RWPE2 (cell line): ENCODE measurements around the gene ARHGEF2.

Experiments used
- ATAC-seq: fragments of 200-7000 bp; cut with Tn5 transposase; 3 replicates; pipeline ENCODE4 v1.9.1; 2021; ENCODE audit warnings: low read depth
- DNase-seq: peaks from one replicate; pipeline ENCODE4 v3.0.0-alpha.2; 2020; ENCODE audit warnings: low spot score
- H3K27ac ChIP-seq: fragments of 450-650 bp; 2 replicates; pipeline ENCODE4 v1.5.1; 2017; ENCODE audit warnings: mild to moderate bottlenecking; ENCODE audit not compliant: poor library complexity, severe bottlenecking
- H3K27me3 ChIP-seq: fragments of 250-450 bp; sonication (Bioruptor Pico); 2 replicates; pipeline ENCODE4 v1.5.1; 2021; ENCODE audit warnings: mild to moderate bottlenecking, moderate library complexity; ENCODE audit not compliant: insufficient read depth, poor library complexity, severe bottlenecking
- H3K36me3 ChIP-seq: fragments of 250-450 bp; sonication (Bioruptor Pico); 2 replicates; pipeline ENCODE4 v1.5.1; 2020; ENCODE audit warnings: low read depth, mild to moderate bottlenecking, moderate library complexity
- H3K4me1 ChIP-seq: fragments of 250-450 bp; sonication (Bioruptor Pico); 2 replicates; pipeline ENCODE4 v1.5.1; 2021; ENCODE audit warnings: mild to moderate bottlenecking, moderate library complexity; ENCODE audit not compliant: insufficient read depth, poor library complexity, severe bottlenecking
- H3K4me3 ChIP-seq: fragments of 250-450 bp; sonication (Bioruptor Pico); 2 replicates; pipeline ENCODE4 v1.5.1; 2021; ENCODE audit warnings: mild to moderate bottlenecking, moderate library complexity; ENCODE audit not compliant: severe bottlenecking
- H3K9me3 ChIP-seq: fragments of 250-450 bp; sonication (Bioruptor Pico); 2 replicates; pipeline ENCODE4 v1.5.1; 2021; ENCODE audit warnings: mild to moderate bottlenecking, moderate library complexity; ENCODE audit not compliant: severe bottlenecking
- CTCF ChIP-seq: fragments of 450-650 bp; IDR thresholded peaks from one replicate; pipeline ENCODE4 v1.5.1; 2017; ENCODE audit warnings: mild to moderate bottlenecking, moderate library complexity; ENCODE audit not compliant: poor library complexity, severe bottlenecking

Gene ARHGEF2

GRCh38 chr1:155951753-155952504, 26.4 kb downstream of the ARHGEF2 start:
- peaks cover 96% of the 10 kb centered on the region for H3K36me3 ChIP-seq
- no peaks in the 10 kb centered on the region for H3K27me3 ChIP-seq
- no peak overlapping the region for H3K4me3 ChIP-seq
- no peak for TF ChIP-seq CTCF
- no peaks in the 10 kb centered on the region for H3K4me1 ChIP-seq
- H3K27ac ChIP-seq: no peak overlapping the region
- DNase-seq (no peak), ATAC-seq (no peak)
- H3K9me3 ChIP-seq: no peaks in the 10 kb centered on the region

GRCh38 chr1:155950829-155951228, 27.5 kb downstream of the ARHGEF2 start:
- DNase-seq (no peak), ATAC-seq (no peak)
- H3K27me3 ChIP-seq: no peaks in the 10 kb centered on the region
- no peaks in the 10 kb centered on the region for H3K9me3 ChIP-seq
- H3K36me3 ChIP-seq: peaks cover 96% of the 10 kb centered on the region
- no peak for TF ChIP-seq CTCF
- H3K4me3 ChIP-seq: no peak overlapping the region
- no peak overlapping the region for H3K27ac ChIP-seq
- no peaks in the 10 kb centered on the region for H3K4me1 ChIP-seq

DNA sequence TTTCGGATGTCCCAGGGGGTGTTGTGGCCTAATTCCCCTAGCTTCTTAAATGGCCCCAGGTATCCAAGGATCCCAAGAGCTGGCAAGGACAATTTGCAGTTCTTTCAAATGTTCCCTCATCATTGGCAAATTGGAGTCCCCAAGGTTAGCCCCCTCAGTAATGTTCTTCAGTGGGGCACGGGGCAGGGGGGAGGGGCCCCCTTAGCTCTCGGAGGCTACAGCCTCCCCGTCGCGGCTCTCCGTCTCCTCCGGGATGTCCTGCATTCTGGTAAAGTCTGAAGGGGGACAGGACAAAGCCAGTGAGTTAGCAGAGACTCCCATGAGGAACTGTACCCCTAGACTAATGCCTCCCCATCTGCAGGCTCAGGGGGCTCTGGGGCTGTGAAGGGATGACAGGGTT, 30.6 kb downstream of the ARHGEF2 start:
- ATAC-seq (no peak), DNase-seq (no peak)
- Histone ChIP-seq H3K27me3 (no peaks in the 10 kb centered on the region), H3K4me1 (peaks cover 9% of the 10 kb centered on the region), H3K9me3 (no peaks in the 10 kb centered on the region), H3K4me3 (no peak overlapping the region), H3K36me3 (peaks cover 70% of the 10 kb centered on the region), H3K27ac (no peak overlapping the region)
- no peak for TF ChIP-seq CTCF

DNA sequence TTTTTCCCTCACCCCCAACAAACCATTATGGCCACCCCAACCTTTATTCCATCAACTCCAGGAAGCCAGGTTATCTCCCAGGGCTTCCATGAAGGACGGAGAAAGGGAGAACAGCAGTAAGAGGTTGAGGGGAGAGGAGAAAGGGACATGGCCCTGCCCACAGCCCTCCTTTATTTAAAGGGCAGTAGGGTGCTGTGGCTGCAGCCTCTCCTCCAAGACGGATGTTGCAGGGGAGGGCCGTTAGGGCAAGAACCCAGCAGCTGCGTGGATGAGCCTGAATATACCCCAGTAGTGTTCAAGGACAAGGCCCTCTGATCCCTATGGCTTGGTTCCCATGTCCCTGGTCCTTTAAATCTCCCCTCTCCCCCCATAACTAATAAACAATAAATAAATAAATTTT, 31.1 kb downstream of the ARHGEF2 start:
- Histone ChIP-seq H3K9me3 (no peaks in the 10 kb centered on the region), H3K4me1 (peaks cover 14% of the 10 kb centered on the region), H3K4me3 (no peak overlapping the region), H3K27me3 (no peaks in the 10 kb centered on the region), H3K27ac (no peak overlapping the region), H3K36me3 (peaks cover 66% of the 10 kb centered on the region)
- no peak for DNase-seq
- ATAC-seq: no peak
- no peak for TF ChIP-seq CTCF

GRCh38 chr1:155946633-155947219, 31.6 kb downstream of the ARHGEF2 start:
- peaks cover 60% of the 10 kb centered on the region for H3K36me3 ChIP-seq
- H3K9me3 ChIP-seq: no peaks in the 10 kb centered on the region
- no peak for TF ChIP-seq CTCF
- H3K4me1 ChIP-seq: peaks cover 19% of the 10 kb centered on the region
- ATAC-seq: no peak
- H3K27ac ChIP-seq: peak overlapping the region; percentile 27
- no peak overlapping the region for H3K4me3 ChIP-seq
- H3K27me3 ChIP-seq: no peaks in the 10 kb centered on the region
- DNase-seq: no peak
